ENCODE data around the gene P2RY11.
A peak's percentile ranks its signal among the peaks of the same experiment; 100 is the strongest.

P2RY11 gene, protein sequence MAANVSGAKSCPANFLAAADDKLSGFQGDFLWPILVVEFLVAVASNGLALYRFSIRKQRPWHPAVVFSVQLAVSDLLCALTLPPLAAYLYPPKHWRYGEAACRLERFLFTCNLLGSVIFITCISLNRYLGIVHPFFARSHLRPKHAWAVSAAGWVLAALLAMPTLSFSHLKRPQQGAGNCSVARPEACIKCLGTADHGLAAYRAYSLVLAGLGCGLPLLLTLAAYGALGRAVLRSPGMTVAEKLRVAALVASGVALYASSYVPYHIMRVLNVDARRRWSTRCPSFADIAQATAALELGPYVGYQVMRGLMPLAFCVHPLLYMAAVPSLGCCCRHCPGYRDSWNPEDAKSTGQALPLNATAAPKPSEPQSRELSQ

DNA sequence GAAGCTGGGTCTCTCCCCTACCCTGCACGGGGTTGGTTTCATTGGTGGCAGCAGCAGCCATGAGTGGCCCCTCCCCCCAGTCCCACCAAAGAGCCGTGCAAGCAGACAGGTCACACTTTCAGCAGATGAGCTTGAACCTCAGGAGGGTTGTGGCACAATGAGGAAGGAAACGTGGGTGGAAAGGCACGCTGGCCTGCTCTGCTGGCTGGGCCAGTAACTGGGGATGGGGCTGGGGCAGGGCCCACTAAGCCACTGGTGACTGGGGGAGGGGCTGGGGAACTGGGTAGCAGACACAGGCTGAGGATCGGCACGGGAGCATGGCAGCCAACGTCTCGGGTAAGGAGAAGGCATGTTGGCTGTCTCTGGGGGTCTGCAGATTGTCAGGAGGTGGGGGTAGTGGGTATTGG lies at the start of gene P2RY11:
TSS of gene P2RY11 (plus strand) at position 289 of the 407 bp plus-strand sequence. CDS start at position 318, 29 bp downstream.
- peak within 1 kb of the TSS; percentile 43 for H3K4me3 ChIP-seq (ENCODE audit: low read depth, low read length)
- no peak for TF ChIP-seq CTCF (IDR thresholded peaks at IDR 0.05; ENCODE audit: low read depth, low read length, missing control alignments)
- DNase-seq (ENCODE audit: low read depth) = peak; percentile 69

- TF ChIP-seq CTCF (IDR thresholded peaks at IDR 0.05; ENCODE audit: low read depth, low read length, missing control alignments) = no peak
- no peak overlapping the region for H3K4me3 ChIP-seq (ENCODE audit: low read depth, low read length)
- DNase-seq (ENCODE audit: low read depth) = no peak
Measured at GRCh38 chr19:10061717-10062310, 49.7 kb upstream of the P2RY11 start.

- no peak overlapping the region for H3K4me3 ChIP-seq (ENCODE audit: low read depth, low read length)
- no peak for DNase-seq (ENCODE audit: low read depth)
- TF ChIP-seq CTCF (IDR thresholded peaks at IDR 0.05; ENCODE audit: low read depth, low read length, missing control alignments) = no peak
Measured at GRCh38 chr19:10068205-10068604, 43.3 kb upstream of the P2RY11 start.

DNA sequence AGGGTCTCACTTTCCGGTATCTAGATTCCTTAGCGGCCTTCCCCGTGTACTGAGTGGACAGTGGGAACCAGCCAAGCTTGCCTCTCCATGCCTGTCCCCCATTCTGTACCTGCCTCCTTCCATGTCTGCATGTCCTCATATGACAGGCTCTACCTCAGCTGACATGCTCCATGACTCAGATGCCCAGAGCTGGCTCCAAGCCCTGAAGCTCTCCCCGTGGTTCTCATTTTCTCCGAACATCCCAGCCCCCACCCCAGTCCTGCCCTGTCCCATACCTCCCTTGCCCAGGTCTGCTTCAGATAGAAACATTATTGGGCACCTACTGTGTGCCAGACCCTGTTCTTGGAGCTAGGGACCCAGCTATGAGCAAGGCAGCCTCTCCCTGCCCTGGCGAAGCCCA lies 42.4 kb upstream of the P2RY11 start:
- no peak for DNase-seq (ENCODE audit: low read depth)

GRCh38 chr19:10070730-10071446 lies 40.6 kb upstream of the P2RY11 start:
- H3K4me3 ChIP-seq (ENCODE audit: low read depth, low read length) = no peak overlapping the region
- no peak for TF ChIP-seq CTCF (IDR thresholded peaks at IDR 0.05; ENCODE audit: low read depth, low read length, missing control alignments)
- DNase-seq (ENCODE audit: low read depth) = no peak

More for the DNA sequence above, 42.4 kb upstream of the P2RY11 start:
- TF ChIP-seq CTCF (IDR thresholded peaks at IDR 0.05; ENCODE audit: low read depth, low read length, missing control alignments) = no peak
- H3K4me3 ChIP-seq (ENCODE audit: low read depth, low read length) = no peak overlapping the region

- peak; percentile 52 for TF ChIP-seq CTCF (IDR thresholded peaks at IDR 0.05; ENCODE audit: low read depth, low read length, missing control alignments)
- no peak for DNase-seq (ENCODE audit: low read depth)
- no peak overlapping the region for H3K4me3 ChIP-seq (ENCODE audit: low read depth, low read length)
Measured at GRCh38 chr19:10074153-10074552, 37.3 kb upstream of the P2RY11 start.
